ENCODE data around the gene OR13A1. TPM values are rescaled to one million over a fixed set of nuclear protein-coding genes. Genes with fewer than 3 reads are reported as not detected.
"Not testable (repeated sequence)": the region's sequence is repeated elsewhere in the genome, so short reads cannot be mapped to it uniquely, and the experiment has no call there.

OR13A1 gene
- total RNA-seq, 2 donors from 2014 or later = not detected

- Histone ChIP-seq H3K4me1 (no peaks in the 10 kb centered on the region), H3K4me3 (no peak overlapping the region), H3K9me3 (no peaks in the 10 kb centered on the region), H3K27ac (no peak overlapping the region), H3K27me3 (no peaks in the 10 kb centered on the region), H3K36me3 (replicated peaks in 1 of 2; ENCODE audit: insufficient read depth in 1 of 2, low read depth in 2 of 2) (no peaks in the 10 kb centered on the region)
- 39 to 52% methylated on average over 2 of the region's 2 CpGs for WGBS, 2 donors
- DNase-seq (no peak), ATAC-seq (no peak)
- intact Hi-C loops (cut with DNase I) = no loop called here
- TF ChIP-seq CTCF (IDR thresholded peaks at IDR 0.05) (no peak), POLR2A (IDR thresholded peaks at IDR 0.05) (no peak)
Observed at GRCh38 chr10:45261946-45262345, 53.5 kb downstream of the OR13A1 start.

- Histone ChIP-seq H3K4me3 (no peak overlapping the region), H3K27ac (no peak overlapping the region), H3K36me3 (replicated peaks in 1 of 2; ENCODE audit: insufficient read depth in 1 of 2, low read depth in 2 of 2) (no peaks in the 10 kb centered on the region), H3K9me3 (no peaks in the 10 kb centered on the region), H3K27me3 (no peaks in the 10 kb centered on the region), H3K4me1 (no peaks in the 10 kb centered on the region)
- WGBS, 2 donors = 63 to 70% methylated on average over 3 of the region's 3 CpGs
- DNase-seq (no peak), ATAC-seq (no peak)
- intact Hi-C loops (cut with DNase I) = no loop called here
- TF ChIP-seq POLR2A (IDR thresholded peaks at IDR 0.05) = no peak
- no peak for TF ChIP-seq CTCF (IDR thresholded peaks at IDR 0.05)
Observed at GRCh38 chr10:45261243-45261775, 54.1 kb downstream of the OR13A1 start.

- WGBS, 2 donors = 63 to 76% methylated on average over 3 of the region's 3 CpGs
- ATAC-seq = not testable (repeated sequence)
Observed at GRCh38 chr10:45260635-45261034, 54.8 kb downstream of the OR13A1 start.

GRCh38 chr10:45259786-45260495, 55.5 kb downstream of the OR13A1 start:
- ATAC-seq; H3K27me3 ChIP-seq; H3K9me3 ChIP-seq; H3K4me1 ChIP-seq; H3K36me3 ChIP-seq (replicated peaks in 1 of 2; ENCODE audit: insufficient read depth in 1 of 2, low read depth in 2 of 2); H3K4me3 ChIP-seq; DNase-seq; intact Hi-C loops (cut with DNase I); H3K27ac ChIP-seq: not testable (repeated sequence)
- 66 to 100% methylated on average over 2 to 6 of the region's 50 CpGs for WGBS, 2 donors

More at GRCh38 chr10:45260635-45261034, 54.8 kb downstream of the OR13A1 start:
- H3K9me3 ChIP-seq; H3K27me3 ChIP-seq; H3K4me1 ChIP-seq; intact Hi-C loops (cut with DNase I); H3K27ac ChIP-seq; H3K36me3 ChIP-seq (replicated peaks in 1 of 2; ENCODE audit: insufficient read depth in 1 of 2, low read depth in 2 of 2); H3K4me3 ChIP-seq; DNase-seq: not testable (repeated sequence)

GRCh38 chr10:45257600-45257999, 57.8 kb downstream of the OR13A1 start:
- H3K4me3 ChIP-seq = no peak overlapping the region
- H3K9me3 ChIP-seq = no peaks in the 10 kb centered on the region
- TF ChIP-seq CTCF (IDR thresholded peaks at IDR 0.05) (no peak), POLR2A (IDR thresholded peaks at IDR 0.05) (no peak)
- WGBS, 2 donors = 81 to 87% methylated on average over 2 of the region's 2 CpGs
- H3K27ac ChIP-seq = no peak overlapping the region
- H3K4me1 ChIP-seq = no peaks in the 10 kb centered on the region
- intact Hi-C loops (cut with DNase I) = no loop called here
- no peaks in the 10 kb centered on the region for H3K27me3 ChIP-seq
- H3K36me3 ChIP-seq (replicated peaks in 1 of 2; ENCODE audit: insufficient read depth in 1 of 2, low read depth in 2 of 2) = no peaks in the 10 kb centered on the region
- ATAC-seq (no peak), DNase-seq (no peak)

GRCh38 chr10:45256246-45256645, 59.2 kb downstream of the OR13A1 start:
- intact Hi-C loops (cut with DNase I) = no loop called here
- Histone ChIP-seq H3K9me3 (no peaks in the 10 kb centered on the region), H3K36me3 (replicated peaks in 1 of 2; ENCODE audit: insufficient read depth in 1 of 2, low read depth in 2 of 2) (no peaks in the 10 kb centered on the region), H3K4me1 (no peaks in the 10 kb centered on the region), H3K4me3 (no peak overlapping the region), H3K27ac (no peak overlapping the region), H3K27me3 (no peaks in the 10 kb centered on the region)
- ATAC-seq (no peak), DNase-seq (no peak)
- TF ChIP-seq CTCF (IDR thresholded peaks at IDR 0.05) (no peak), POLR2A (IDR thresholded peaks at IDR 0.05) (no peak)
